ENCODE results near the gene ANKRD65.

The ANKRD65 gene

GRCh38 chr1:1442069-1442770 is 21.1 kb upstream of the ANKRD65 start:
- H3K4me3 ChIP-seq (ENCODE audit: low read depth, low read length) = no peak overlapping the region
- no peak for DNase-seq (ENCODE audit: low read depth)
- TF ChIP-seq, protein P1, sequence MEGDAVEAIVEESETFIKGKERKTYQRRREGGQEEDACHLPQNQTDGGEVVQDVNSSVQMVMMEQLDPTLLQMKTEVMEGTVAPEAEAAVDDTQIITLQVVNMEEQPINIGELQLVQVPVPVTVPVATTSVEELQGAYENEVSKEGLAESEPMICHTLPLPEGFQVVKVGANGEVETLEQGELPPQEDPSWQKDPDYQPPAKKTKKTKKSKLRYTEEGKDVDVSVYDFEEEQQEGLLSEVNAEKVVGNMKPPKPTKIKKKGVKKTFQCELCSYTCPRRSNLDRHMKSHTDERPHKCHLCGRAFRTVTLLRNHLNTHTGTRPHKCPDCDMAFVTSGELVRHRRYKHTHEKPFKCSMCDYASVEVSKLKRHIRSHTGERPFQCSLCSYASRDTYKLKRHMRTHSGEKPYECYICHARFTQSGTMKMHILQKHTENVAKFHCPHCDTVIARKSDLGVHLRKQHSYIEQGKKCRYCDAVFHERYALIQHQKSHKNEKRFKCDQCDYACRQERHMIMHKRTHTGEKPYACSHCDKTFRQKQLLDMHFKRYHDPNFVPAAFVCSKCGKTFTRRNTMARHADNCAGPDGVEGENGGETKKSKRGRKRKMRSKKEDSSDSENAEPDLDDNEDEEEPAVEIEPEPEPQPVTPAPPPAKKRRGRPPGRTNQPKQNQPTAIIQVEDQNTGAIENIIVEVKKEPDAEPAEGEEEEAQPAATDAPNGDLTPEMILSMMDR (IDR thresholded peaks at IDR 0.05; ENCODE audit: low read depth, low read length, missing control alignments) = no peak
- in situ Hi-C loops (cut with HindIII; ENCODE audit: low sequenced_read_pairs) = no loop called here

GRCh38 chr1:1441002-1441888 is 20.2 kb upstream of the ANKRD65 start:
- H3K4me3 ChIP-seq (ENCODE audit: low read depth, low read length) = no peak overlapping the region
- TF ChIP-seq, protein P1 (IDR thresholded peaks at IDR 0.05; ENCODE audit: low read depth, low read length, missing control alignments) = peak; percentile 80
- no peak for DNase-seq (ENCODE audit: low read depth)
- in situ Hi-C loops (cut with HindIII; ENCODE audit: low sequenced_read_pairs) = no loop called here

DNA sequence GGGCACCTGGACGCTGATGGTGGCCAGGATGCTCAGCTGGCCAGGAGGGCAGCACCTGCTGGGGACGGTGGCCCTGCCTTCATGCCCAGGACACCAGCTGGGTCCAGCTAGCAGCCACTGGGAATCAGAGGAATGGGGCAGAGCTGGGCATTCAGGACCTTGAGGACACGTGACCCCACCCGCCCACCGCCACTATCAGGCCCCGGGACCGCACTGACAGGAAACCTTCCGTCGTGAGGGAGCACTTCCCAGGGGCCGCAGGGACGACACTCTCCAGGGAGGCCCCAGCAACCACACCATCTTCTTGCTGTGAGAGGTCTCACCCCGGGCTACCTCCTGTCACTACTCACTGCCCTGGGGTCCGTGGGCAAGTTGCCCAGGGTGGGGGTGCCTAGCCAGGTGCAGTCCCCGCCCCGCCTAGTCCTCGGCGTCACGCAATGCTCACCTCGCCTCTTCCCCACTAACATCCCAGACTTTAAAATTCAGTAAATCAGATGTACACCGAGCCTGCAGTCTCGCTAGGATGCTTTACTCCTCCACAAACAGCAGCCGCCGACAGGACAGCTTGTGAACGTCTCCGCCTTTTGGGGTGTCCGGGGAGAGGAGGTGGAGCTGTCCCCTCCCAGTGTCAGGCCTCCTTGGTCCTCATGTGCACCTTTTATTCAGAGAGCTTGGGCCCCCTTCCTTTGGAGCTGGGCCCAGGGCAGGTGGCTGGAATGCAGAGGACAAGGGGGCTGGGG is 19.4 kb upstream of the ANKRD65 start:
- TF ChIP-seq, protein P1 (IDR thresholded peaks at IDR 0.05; ENCODE audit: low read depth, low read length, missing control alignments) = no peak
- in situ Hi-C loops (cut with HindIII; ENCODE audit: low sequenced_read_pairs) = no loop called here
- no peak overlapping the region for H3K4me3 ChIP-seq (ENCODE audit: low read depth, low read length)
- DNase-seq (ENCODE audit: low read depth) = no peak

DNA sequence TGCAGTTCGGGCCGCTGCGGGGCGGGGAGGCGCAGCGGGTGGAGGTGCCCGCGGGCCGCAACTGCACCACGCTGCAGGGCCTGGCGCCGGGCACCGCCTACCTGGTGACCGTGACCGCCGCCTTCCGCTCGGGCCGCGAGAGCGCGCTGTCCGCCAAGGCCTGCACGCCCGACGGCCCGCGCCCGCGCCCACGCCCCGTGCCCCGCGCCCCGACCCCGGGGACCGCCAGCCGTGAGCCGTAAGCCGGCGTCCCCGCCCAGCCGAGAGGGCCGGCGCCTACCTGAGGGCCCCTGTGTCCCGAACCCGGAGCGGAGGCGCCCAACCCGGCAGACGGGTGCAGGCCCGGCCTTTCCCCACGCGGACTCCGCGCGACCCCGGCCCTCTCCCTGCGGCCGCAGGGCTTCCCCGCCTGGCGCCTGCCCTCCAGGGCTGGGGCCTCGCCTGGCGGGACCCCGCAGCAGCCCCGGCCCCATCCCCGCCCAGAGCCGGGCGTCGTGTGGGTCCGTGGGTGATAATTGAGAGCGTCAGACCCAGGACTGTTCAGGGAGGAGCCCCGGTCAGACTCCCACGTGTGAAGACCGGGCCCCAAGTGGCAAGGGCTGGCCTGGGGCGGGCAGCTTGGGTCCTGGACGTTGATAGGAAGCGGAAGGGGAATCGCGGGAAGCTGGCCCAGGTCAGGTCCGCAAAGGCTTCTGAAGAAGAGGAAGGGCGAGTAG is 18.6 kb upstream of the ANKRD65 start:
- no peak overlapping the region for H3K4me3 ChIP-seq (ENCODE audit: low read depth, low read length)

GRCh38 chr1:1438531-1439381 is 17.7 kb upstream of the ANKRD65 start:
- H3K4me3 ChIP-seq (ENCODE audit: low read depth, low read length) = no peak overlapping the region
- in situ Hi-C loops (cut with HindIII; ENCODE audit: low sequenced_read_pairs) = no loop called here
- DNase-seq (ENCODE audit: low read depth) = no peak
- TF ChIP-seq, protein P1 (IDR thresholded peaks at IDR 0.05; ENCODE audit: low read depth, low read length, missing control alignments) = no peak

More for the DNA sequence above, 18.6 kb upstream of the ANKRD65 start:
- no peak for DNase-seq (ENCODE audit: low read depth)
- in situ Hi-C loops (cut with HindIII; ENCODE audit: low sequenced_read_pairs) = no loop called here
- TF ChIP-seq, protein P1 (IDR thresholded peaks at IDR 0.05; ENCODE audit: low read depth, low read length, missing control alignments) = no peak

All from astrocyte of the cerebellum (primary cell).